Activated CD4-positive, alpha-beta T cell treated with anti-CD3 and anti-CD28 coated beads, Interleukin-2, amount 50 U/mL, for 24 hours (primary cell): ENCODE data around the gene ZNF609.
A peak's percentile ranks its signal among the peaks of the same experiment; 100 is the strongest.

Experiments
- DNase-seq, 2 donors: peaks; one replicate each; pipeline ENCODE4 v3.0.0-alpha.2; 2020; ENCODE audit warnings: low read depth in 1 of 2, low spot score in 1 of 2

ZNF609 gene

GRCh38 chr15:64460206-64460723 is at the start of gene ZNF609:
Gene ZNF609 (plus strand): TSS chr15:64460578. CDS start chr15:64499420, 38,842 bp downstream.
- DNase-seq, result peak; percentile 89

GRCh38 chr15:64412216-64412615 is 48.2 kb upstream of the ZNF609 start:
- no peak for DNase-seq

- no peak for DNase-seq
Measured at GRCh38 chr15:64422697-64423096, 37.7 kb upstream of the ZNF609 start.

- DNase-seq, result no peak
Measured at GRCh38 chr15:64423970-64424369, 36.4 kb upstream of the ZNF609 start.

- DNase-seq, result no peak
Measured at GRCh38 chr15:64425221-64425620, 35.2 kb upstream of the ZNF609 start.

- DNase-seq, result no peak
Measured at GRCh38 chr15:64426845-64427465, 33.4 kb upstream of the ZNF609 start.

- DNase-seq, result peak in 1 of 2 donors; percentile 33
Measured at GRCh38 chr15:64429448-64429847, 30.9 kb upstream of the ZNF609 start.

GRCh38 chr15:64430000-64430735 is 30.2 kb upstream of the ZNF609 start:
- no peak for DNase-seq

- DNase-seq, result no peak
Measured at GRCh38 chr15:64437982-64438381, 22.4 kb upstream of the ZNF609 start.

GRCh38 chr15:64438653-64439447 is 21.5 kb upstream of the ZNF609 start:
- DNase-seq, result no peak

GRCh38 chr15:64441852-64442251 is 18.5 kb upstream of the ZNF609 start:
- no peak for DNase-seq

GRCh38 chr15:64443016-64443415 is 17.4 kb upstream of the ZNF609 start:
- no peak for DNase-seq

- peak in 1 of 2 donors; percentile 52 for DNase-seq
Measured at GRCh38 chr15:64443747-64444621, 16.4 kb upstream of the ZNF609 start.

- no peak for DNase-seq
Measured at GRCh38 chr15:64444836-64445235, 15.5 kb upstream of the ZNF609 start.

GRCh38 chr15:64447536-64448315 is 12.7 kb upstream of the ZNF609 start:
- no peak for DNase-seq

- DNase-seq, result no peak
Measured at GRCh38 chr15:64452988-64453688, 7.2 kb upstream of the ZNF609 start.

- no peak for DNase-seq
Measured at GRCh38 chr15:64453689-64454037, 6.7 kb upstream of the ZNF609 start.

GRCh38 chr15:64454282-64454681 is 6.1 kb upstream of the ZNF609 start:
- DNase-seq, result no peak

- DNase-seq, result no peak
Measured at GRCh38 chr15:64455961-64456371, 4.4 kb upstream of the ZNF609 start.
